ENCODE data around the gene ZNF77.

GRCh38 chr19:2902590-2903218 lies 42.1 kb downstream of the ZNF77 start:
- TF ChIP-seq POLR2A (IDR thresholded peaks at IDR 0.05; ENCODE audit: borderline replicate concordance, extremely low read depth, insufficient read depth, insufficient read length) (no peak), CTCF (IDR thresholded peaks at IDR 0.05 in 2 of 3, conservative IDR thresholded peaks at IDR 0.05 in 1 of 3; ENCODE audit: borderline replicate concordance in 1 of 3, insufficient read depth in 1 of 3, low read depth in 2 of 3, low read length in 2 of 3) (no peak), REST (IDR thresholded peaks at IDR 0.05; ENCODE audit: low read depth) (no peak), POLR2AphosphoS5 (IDR thresholded peaks at IDR 0.05; ENCODE audit: low read depth, low read length) (no peak), CEBPB (IDR thresholded peaks at IDR 0.05; ENCODE audit: low read depth) (no peak), RAD21 (IDR thresholded peaks at IDR 0.05; ENCODE audit: low read depth) (no peak), EZH2phosphoT487 (IDR thresholded peaks at IDR 0.05; ENCODE audit: borderline replicate concordance) (no peak)

Data from HCT116 (cell line).